Smooth muscle cell of the brain vasculature (primary cell): Measurements from ENCODE around the gene AK2.
"Not testable (repeated sequence)": the region's sequence is repeated elsewhere in the genome, so short reads cannot be mapped to it uniquely, and the experiment has no call there.

Experiments used
- DNase-seq: peaks from one replicate; pipeline ENCODE4 v3.0.0-alpha.2; 2012; ENCODE audit warnings: low read depth, low spot score

AK2 gene

DNA sequence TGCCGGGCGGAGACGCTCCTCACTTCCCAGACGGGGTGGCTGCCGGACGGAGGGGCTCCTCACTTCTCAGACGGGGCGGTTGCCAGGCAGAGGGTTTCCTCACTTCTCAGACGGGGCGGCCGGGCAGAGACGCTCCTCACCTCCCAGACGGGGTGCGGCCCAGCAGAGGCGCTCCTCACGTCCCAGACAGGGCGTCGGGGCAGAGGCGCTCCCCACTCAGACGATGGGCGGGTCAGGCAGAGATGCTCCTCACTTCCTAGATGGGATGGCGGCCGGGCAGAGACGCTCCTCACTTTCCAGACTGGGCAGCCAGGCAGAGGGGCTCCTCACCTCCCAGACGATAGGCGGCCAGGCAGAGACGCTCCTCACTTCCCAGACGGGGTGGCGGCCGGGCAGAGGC, 61.6 kb downstream of the AK2 start:
- DNase-seq: not testable (repeated sequence)

DNA sequence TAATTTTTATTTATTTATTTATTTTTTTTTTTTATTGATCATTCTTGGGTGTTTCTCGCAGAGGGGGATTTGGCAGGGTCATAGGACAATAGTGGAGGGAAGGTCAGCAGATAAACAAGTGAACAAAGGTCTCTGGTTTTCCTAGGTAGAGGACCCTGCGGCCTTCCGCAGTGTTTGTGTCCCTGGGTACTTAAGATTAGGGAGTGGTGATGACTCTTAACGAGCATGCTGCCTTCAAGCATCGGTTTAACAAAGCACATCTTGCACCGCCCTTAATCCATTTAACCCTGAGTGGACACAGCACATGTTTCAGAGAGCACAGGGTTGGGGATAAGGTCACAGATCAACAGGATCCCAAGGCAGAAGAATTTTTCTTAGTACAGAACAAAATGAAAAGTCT, 63.2 kb downstream of the AK2 start:
- not testable (repeated sequence) for DNase-seq

DNA sequence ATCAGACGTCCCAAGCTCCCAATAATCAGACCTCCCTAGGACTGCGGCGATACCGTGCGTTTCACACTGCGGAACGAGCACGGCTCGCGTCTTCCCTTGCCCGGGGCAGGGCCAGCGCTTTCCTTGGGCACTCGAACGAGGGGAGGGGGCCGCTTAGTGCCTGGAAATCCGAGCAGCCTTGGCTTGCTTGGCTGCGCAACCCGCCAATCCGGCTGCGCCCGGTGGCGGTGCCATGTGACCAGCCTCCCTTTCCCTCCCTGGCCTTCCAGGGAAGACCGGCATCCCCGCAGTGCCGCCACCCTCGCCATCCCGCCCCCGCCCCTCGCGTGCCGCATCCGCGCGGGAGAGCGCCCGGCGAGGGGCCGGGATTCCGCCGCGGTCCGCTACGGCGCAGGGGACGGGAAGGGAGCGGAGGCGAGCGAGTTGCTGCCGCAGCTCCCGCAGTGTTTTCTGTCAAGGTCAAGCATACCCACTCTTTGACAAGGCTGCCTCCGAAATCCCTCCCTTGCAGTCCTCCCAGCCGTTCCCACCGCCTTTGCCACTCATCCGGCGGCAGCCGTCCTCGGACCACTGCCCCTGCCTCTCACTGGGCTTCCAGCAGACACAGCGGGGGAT, 63.8 kb downstream of the AK2 start:
- no peak for DNase-seq

DNA sequence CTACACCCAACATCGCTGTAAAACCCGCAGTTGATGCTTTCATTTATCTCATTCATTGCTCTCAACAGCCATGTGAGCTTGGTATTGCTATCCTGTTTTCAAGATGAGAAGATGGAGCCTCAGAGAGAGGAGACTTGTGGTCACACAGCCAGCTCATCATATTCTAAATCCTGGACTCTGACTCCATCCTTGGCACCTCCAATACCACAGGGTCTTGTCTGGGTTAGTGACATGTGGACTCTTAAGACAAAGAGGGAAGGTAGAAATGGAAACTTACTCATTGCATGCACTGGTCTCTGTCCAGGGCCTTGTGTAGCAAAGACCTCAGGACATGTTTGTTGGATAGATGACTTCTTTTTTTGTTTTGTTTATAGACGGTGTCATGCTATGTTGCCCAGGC, 65.1 kb downstream of the AK2 start:
- DNase-seq: no peak

DNA sequence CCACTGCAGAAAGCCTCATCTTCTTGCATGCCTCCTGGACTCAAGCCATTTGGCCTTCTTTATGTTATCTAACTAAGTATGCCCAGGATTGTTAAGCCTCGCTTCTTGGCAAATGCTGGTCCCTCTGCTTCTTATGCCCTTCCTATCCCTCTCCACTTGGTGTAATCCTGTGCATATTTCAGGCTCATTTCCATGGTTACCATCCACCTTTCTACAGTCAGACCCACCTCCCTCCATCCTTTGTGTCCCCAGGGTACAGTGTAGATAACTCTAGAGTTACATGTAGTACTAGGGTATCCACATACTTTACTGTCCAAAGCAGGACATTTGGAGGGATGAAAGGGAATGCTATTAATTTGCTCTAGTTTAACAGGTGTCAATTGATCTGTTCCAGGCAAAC, 65.5 kb downstream of the AK2 start:
- DNase-seq: no peak

DNA sequence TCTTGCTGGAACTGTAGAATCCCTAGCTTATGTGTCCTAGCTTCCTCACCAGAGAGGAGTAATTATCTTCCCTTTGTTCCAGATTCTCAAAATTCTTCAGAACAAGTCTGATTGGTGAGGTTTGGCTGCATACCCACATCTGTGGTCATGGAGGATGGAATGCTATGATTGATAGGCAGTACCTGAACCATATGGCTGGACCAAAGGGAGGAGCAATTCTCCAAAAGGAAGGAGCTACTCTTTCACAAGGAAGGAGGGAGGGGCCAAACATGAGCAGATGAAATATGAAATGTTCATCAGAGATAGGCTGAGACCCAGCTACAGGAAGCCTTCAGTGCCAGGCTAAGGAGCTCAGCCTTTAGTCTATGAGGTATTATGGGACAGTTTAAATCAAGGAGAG, 67.1 kb downstream of the AK2 start:
- DNase-seq: no peak

DNA sequence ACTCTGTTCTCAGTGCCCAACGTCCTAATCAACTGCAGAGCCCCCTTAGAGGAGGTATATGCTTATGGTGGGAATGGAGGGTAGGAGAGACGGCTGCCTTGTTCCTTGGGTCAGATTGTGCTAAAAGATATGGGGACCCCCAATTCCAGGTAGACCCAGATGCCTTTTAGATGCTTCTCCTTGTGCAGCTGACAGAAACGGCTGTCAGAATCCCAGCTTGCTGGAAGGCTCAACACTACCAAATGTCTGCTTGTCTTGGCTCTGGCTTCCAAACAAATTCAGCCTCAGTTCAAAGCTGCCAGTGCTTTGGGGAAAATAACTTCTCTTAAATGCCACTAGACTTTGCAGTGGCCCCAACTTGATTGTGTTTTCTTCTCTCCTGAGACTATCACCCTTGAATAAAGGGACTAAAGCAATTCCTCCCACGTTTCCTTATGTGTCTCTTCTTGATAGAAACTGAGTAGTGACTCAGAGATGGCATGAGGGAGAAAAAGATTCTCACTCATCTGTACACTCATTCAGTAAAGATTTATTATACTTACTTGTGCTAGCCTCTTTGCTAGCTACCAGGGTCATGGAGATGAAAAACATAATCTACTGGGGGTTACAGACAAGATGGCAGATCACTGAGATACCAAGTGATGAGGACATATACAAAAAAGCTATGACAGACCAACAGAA, 68.7 kb downstream of the AK2 start:
- DNase-seq: no peak

DNA sequence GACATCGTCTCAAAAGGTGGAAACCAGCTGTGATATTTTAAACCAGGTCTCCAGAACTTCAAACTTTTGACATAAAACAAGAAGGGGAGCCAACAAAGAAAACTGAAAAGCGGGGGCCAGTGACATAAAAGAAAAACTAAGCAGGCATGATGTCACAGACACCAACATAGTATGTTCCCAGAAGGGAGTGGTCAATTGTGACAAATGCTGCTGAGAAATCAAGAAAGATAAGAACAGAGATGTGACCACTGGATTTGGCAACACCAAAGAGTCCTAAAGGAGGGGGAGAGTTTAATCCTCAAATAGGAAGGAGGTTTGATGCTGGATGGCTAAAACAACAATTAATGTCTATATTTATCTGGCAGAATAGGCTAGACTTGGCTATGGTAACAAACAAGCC, 69.8 kb downstream of the AK2 start:
- no peak for DNase-seq

DNA sequence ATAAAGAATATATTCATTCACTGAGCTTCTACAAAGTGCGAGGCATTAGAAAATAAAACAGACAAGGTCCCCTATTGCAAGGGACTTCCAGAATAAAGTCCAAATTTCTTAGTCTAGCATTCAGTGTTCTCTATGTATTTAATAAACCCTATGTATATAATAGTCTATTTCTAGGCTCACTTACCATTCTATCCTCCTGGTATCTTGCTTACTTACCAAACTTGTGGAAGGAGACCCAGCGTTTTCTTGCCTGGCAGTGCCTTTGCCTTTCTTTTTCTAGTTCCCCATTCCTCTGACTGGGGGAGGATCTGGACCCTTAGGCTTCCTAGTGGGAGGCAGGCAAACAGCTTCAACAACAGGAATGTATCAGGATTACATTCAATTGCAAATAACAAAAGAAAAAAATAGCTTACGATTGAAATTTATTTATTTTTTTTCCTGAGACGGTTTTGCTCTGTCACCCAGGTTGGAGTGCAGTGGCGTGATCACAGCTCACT, 71.4 kb downstream of the AK2 start:
- no peak for DNase-seq

DNA sequence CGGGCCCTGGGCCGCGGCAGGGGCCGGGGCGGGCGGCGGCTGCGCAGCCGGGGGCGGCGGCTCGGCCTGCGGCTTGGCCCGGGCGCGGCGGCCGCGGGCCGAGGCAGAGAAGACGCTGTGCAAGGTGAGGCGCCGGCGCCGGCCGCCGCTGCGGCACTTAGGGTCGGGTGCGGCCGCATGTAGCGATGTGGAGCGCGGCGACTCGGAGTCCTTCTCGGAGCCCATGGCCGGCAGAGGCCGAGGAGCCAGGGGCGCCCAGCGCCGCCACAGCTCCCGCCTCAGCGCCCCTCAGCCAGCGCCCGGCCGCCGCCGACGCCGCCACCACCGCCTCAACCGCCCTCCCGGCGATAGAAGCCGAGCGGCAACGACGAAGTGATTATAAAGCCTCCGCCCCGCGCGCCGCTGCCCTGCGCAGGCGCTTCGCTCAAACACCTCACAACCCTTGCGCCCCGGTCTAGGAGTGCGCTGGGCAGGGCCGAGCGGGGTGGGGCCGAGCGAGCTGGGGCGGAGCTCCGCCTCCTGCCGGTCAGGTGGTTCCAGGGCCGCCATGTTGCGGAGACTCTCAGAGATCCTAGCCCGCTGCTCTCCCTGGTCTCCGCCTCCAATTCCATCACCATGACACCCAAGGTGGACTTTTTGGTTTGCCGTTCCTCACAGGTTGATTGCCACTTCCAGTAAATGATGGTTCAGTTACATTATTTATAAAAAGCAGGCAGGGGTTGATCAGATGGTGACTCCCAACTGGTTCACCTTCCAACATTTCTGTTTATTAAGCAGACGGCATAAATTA, 72.0 kb downstream of the AK2 start, which contains the start of gene RNF19B:
Gene RNF19B, minus strand, starts transcription at position 349 of the 790 bp plus-strand sequence. Its CDS starts 124 bp downstream, at position 225.
- DNase-seq: peak; percentile 71

DNA sequence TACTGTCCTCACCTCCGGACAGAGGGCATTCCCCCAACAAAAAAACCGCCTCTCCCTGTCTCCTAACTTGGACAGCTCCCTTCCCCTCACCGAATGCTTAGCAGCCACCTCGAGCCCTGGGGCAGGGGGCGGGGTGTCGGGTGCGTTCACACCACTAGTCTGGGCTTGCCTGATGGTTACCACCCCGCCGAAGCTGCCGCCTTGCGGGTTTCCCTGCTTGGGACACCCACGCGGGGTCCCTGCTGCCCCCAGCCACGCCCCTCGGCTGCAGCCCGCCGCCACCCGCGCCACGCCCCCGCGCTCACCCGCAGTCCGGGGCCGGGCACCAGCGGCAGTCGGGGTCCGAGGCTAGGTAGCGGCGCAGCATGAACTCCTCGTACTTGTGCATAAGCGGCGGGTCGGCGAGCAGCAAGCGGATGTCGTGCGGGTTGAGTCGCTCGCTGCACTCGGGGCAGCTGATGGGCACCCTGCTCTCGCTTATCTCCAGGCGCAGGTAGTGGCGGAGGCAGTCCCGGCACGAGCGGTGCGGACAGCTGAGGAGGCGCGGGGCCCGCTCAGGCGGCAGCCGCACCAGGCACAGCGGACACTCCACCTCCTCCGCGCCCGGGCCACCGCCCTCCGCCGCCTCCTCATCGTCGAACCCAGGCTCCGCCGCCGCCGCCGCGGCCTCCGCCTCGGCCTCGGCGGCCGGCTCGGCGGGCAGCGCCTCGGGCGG, 72.8 kb downstream of the AK2 start:
- no peak for DNase-seq

DNA sequence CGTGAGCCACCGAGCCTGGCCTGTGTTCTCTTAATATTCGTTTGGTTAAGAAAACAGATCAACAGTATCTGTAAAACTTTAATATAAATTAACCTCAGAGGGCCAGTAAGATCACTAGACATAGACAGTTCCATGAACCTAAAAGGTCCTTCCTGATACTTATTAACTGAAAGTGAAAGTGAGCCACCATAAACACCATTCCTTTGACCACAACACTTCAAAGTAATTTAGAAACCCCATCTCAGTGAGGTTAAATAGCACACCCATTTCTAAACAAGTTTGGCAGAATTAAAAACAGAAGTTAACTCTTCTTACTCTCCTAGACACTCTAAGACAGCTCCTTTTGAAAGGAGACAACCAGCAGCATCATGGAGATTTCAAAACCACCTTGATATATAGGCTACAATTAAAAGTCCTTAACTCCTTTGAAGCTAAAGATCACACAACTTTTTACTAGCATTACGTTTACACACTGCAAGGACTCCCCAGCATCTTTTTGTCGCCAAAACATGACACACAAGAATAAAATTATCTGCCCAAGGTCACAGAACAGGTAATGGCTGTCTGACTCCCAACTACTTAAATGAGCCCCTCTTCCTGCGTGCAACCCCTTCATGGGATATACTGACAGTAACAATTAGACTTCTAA, 74.3 kb downstream of the AK2 start:
- no peak for DNase-seq

DNA sequence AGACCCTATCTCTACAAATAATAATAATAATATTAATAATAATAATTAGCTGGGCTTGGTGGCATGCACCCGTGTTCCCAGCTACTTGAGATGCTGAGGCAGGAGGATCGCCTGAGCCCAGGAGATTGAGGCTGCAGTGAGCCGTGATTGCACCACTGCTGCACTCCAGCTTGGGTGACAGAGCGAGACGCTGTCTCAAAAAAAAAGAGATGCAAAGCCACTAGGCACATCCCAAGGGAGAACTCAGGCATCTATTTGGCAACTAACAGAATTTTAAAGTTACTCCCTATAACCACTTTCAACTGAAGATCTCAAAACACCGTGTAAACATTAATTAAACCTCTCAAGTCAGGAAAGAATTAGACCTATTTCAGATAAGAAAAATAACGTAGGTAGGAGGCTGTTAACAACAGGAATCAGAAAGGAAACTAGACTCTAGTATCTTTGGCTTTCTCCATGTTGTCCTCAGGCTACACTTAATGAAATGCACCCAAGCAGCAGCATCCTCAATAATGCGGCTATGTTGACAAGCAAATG, 75.8 kb downstream of the AK2 start:
- DNase-seq: no peak

DNA sequence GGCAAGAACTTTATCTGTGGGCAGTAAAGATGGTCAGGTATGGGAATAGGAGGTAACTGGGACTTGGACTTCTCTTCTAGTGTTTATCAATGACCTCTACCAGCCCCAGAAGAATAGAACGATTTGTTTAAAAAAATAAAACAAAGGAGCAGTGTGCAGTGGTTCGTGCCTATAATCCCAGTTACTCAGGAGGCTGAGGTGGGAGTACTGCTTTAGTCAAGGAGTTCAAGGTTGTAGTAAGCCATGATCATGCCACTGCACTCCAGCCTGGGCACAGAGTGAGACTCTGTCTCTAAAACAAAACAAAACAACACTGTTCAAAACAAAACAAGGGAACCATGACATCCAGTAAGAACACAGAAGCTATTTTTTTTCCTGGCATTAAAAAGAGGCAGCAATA, 76.3 kb downstream of the AK2 start:
- DNase-seq: no peak

DNA sequence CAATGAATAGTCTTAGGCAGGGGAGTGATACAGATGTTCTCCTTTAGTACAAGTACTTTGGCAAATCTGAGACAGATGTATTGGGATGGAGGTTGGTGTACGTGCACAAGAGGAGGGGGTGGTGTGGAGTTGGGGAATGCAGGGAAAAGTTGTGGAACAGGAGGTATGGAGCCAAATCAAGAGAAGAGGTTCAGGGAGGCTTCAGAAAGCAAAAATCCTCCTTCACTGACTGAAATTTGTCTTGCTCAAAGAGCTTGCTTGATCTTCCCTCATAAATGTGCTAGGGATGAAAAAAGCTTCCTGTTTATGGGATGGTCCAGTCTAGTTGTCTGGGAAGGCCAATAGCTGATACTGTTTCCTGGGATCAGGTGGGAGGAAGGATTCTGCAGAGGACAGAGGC, 77.9 kb downstream of the AK2 start:
- DNase-seq: no peak
